Peyer's patch (tissue), 4 donors: ENCODE data around the gene SUV39H1. TPM values are rescaled to one million over a fixed set of nuclear protein-coding genes. Genes with fewer than 3 reads are reported as not detected.
A peak's percentile ranks its signal among the peaks of the same experiment; 100 is the strongest.

Source experiments
- DNase-seq, 3 donors: peaks; one replicate each; pipeline ENCODE4 v3.0.0-alpha.2; 2017 to 2019
- H3K27ac ChIP-seq, 4 donors: fragments of 200-600 bp; sonication (generic); one replicate each; pipeline ENCODE4 v1.5.1; 2016 to 2019
- H3K27me3 ChIP-seq, 2 donors: fragments of 200-600 bp; sonication (generic); one replicate each; pipeline ENCODE4 v1.5.1; 2019
- H3K36me3 ChIP-seq, 3 donors: fragments of 200-600 bp; sonication (generic); one replicate each; pipeline ENCODE4 v1.5.1; 2016 to 2019
- H3K4me1 ChIP-seq, 4 donors: fragments of 200-600 bp; sonication (generic); one replicate each; pipeline ENCODE4 v1.5.1; 2016 to 2019
- H3K4me3 ChIP-seq, 4 donors: fragments of 200-600 bp; sonication (generic); 1 replicate in 3 of 4; 2 replicates in 1 of 4; pipeline ENCODE4 v1.5.1; 2016 to 2019; ENCODE audit warnings: mild to moderate bottlenecking in 1 of 4
- H3K9me3 ChIP-seq, 4 donors: fragments of 200-600 bp; sonication (generic); one replicate each; pipeline ENCODE4 v1.5.1; 2016 to 2019; ENCODE audit warnings: mild to moderate bottlenecking in 1 of 4
- POLR2A ChIP-seq, 2 donors: fragments of 450-650 bp; IDR thresholded peaks; one replicate each; pipeline ENCODE4 v1.5.1; 2017; ENCODE audit warnings: antibody characterized with exemption in 2 of 2, mild to moderate bottlenecking in 2 of 2, moderate library complexity in 2 of 2
- total RNA-seq, 4 donors: library from RNA; depleted of rRNA; stranded (reverse); fragments of >200 nt; gene quantifications; one replicate each; pipeline ENCODE4 v1.1.0, GENCODE V29; 2016
- TF ChIP-seq, protein P1 (sequence below), 6 experiments: fragments of 450-650 bp in 4 of 6; fragments of 200-600 bp in 2 of 6; sonication (generic) in 1 of 6; IDR thresholded peaks; one replicate each; pipeline ENCODE4 v1.5.1; 2017 to 2019; ENCODE audit warnings: antibody characterized with exemption in 6 of 6, mild to moderate bottlenecking in 3 of 6, moderate library complexity in 1 of 6

Gene SUV39H1
- total RNA-seq, 4 donors from 2014 or later, result 2.5 to 7.4 (median 4.2) TPM

DNA sequence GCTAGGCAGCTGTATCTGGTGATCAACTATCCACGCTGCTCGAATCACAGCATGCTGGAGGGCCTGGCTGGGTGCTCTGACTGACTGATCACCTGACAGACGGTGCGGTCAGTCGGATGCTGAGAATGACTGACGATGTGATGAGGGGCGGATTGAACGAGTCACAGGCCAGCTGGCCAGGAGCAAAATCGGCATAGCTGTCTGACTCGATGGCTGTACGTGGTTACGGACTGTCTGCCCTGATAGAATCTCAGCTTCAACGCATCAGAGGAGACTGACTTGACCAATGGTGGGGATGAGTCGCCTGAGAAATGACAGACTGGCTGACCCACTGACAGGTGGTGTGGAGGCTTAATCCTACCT, 1.0 kb upstream of the SUV39H1 start:
- H3K4me1 ChIP-seq, result peaks cover 0 to 15% (median 2%) of the 10 kb centered on the region in 4 donors
- no peaks in the 10 kb centered on the region for H3K27me3 ChIP-seq
- TF ChIP-seq, protein P1, sequence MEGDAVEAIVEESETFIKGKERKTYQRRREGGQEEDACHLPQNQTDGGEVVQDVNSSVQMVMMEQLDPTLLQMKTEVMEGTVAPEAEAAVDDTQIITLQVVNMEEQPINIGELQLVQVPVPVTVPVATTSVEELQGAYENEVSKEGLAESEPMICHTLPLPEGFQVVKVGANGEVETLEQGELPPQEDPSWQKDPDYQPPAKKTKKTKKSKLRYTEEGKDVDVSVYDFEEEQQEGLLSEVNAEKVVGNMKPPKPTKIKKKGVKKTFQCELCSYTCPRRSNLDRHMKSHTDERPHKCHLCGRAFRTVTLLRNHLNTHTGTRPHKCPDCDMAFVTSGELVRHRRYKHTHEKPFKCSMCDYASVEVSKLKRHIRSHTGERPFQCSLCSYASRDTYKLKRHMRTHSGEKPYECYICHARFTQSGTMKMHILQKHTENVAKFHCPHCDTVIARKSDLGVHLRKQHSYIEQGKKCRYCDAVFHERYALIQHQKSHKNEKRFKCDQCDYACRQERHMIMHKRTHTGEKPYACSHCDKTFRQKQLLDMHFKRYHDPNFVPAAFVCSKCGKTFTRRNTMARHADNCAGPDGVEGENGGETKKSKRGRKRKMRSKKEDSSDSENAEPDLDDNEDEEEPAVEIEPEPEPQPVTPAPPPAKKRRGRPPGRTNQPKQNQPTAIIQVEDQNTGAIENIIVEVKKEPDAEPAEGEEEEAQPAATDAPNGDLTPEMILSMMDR (IDR thresholded peaks at IDR 0.05), result no peak
- no peak for TF ChIP-seq POLR2A (IDR thresholded peaks at IDR 0.05)
- no peak for DNase-seq
- H3K4me3 ChIP-seq, result peak overlapping the region; percentile 61 to 76 (median 72)
- H3K9me3 ChIP-seq, result no peaks in the 10 kb centered on the region
- peak overlapping the region; percentile 73 to 94 (median 91) for H3K27ac ChIP-seq
- peaks cover 0 to 5% (median 0%) of the 10 kb centered on the region in 3 donors for H3K36me3 ChIP-seq

DNA sequence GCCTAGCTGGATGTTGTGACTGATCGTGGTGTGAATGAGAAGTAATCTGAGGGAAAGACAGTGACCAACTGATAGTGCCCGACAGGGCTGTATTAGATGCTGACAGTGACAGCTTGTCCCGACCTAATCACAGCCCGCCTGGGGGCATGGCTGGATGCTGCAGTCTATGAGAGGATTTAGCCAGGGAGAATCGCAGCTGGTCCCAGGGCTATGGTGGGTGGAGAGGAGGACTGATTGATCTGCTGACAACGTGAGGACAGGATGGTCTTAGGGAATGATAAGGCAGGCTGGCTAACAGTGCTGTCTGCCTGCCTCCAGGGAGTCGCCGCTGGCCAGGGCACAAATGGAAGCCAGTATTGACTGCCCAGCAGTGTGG, 621 bp upstream of the SUV39H1 start:
- Histone ChIP-seq H3K27me3 (no peaks in the 10 kb centered on the region), H3K9me3 (no peaks in the 10 kb centered on the region), H3K4me3 (peak overlapping the region; percentile 61 to 76 (median 72)), H3K36me3 (peaks cover 0 to 5% (median 0%) of the 10 kb centered on the region in 3 donors), H3K27ac (peak overlapping the region; percentile 73 to 94 (median 91)), H3K4me1 (peaks cover 0 to 15% (median 2%) of the 10 kb centered on the region in 4 donors)
- TF ChIP-seq, protein P1 (IDR thresholded peaks at IDR 0.05), result no peak
- no peak for TF ChIP-seq POLR2A (IDR thresholded peaks at IDR 0.05)
- DNase-seq, result no peak

DNA sequence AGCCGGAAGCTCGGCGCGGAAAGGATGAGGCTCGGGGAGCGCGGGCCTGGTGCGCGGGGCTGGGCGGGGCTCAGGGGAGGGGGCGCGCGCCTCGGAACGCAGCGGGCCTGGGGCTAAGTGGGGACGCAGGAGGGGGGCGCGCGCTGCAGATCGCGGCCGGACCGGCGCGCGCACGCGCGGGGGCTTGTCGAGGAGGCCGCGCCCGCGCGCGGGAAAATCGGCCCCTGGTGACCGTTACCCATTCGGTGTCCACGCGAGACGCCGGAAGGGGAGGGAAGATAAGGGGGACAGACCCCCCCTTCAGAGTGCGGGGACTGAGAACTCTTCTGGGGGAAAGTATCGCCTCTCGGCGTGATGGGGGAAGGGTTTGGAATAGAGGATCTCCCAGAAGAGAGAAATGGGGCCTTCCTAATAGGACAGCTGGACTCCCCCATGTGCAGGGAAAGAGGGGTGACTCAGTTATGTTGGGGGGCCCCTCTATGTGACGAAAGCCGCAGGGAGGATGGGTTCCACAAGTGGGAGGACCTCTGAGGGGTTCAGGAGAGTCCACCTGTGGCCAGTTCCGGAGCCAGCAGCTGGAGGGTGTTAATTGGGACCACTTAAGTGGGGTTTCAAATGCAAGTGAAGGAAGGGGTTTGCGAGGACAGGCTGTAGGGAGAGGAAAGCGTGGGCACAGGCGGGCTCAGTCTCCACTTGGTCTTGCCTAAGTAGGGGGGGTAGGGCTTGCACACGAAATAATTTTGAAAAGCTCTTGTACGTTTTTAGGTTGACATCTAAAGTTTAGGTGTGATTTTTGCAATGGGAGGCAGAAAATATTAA, 584 bp downstream of the SUV39H1 start:
- DNase-seq, result peak in 1 of 3 donors; percentile 29
- TF ChIP-seq, protein P1 (IDR thresholded peaks at IDR 0.05), result no peak

DNA sequence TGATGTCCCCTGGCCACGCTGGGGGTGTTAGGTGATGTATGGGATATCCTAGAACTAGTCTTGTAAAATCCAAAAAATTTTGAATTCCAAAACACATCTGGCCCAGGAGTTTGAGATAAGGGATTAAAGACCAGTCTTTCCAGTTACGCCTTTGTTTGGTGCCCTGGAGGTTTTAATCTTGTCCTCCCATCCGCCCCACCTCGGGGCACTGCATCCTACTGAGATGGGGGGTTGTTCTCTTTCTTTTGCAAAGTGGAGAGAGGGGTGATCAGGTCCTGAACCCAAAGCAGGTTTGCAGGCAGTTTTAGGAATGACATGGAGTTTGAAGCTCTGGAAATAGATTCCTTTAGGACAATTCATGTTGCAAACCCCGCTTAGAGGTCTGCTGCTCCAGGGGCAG, 1.8 kb downstream of the SUV39H1 start:
- no peak for DNase-seq
- H3K27me3 ChIP-seq, result no peaks in the 10 kb centered on the region
- H3K36me3 ChIP-seq, result peaks cover 0 to 5% (median 0%) of the 10 kb centered on the region in 3 donors
- H3K9me3 ChIP-seq, result no peaks in the 10 kb centered on the region
- H3K4me3 ChIP-seq, result no peak overlapping the region
- H3K27ac ChIP-seq, result no peak overlapping the region
- TF ChIP-seq POLR2A (IDR thresholded peaks at IDR 0.05), result no peak
- TF ChIP-seq, protein P1 (IDR thresholded peaks at IDR 0.05), result no peak
- H3K4me1 ChIP-seq, result peaks cover 0 to 15% (median 2%) of the 10 kb centered on the region in 4 donors

More for the DNA sequence above, 584 bp downstream of the SUV39H1 start:
- Histone ChIP-seq H3K9me3 (no peaks in the 10 kb centered on the region), H3K4me1 (peaks cover 0 to 15% (median 2%) of the 10 kb centered on the region in 4 donors), H3K36me3 (peaks cover 0 to 5% (median 0%) of the 10 kb centered on the region in 3 donors), H3K27me3 (no peaks in the 10 kb centered on the region), H3K4me3 (peak overlapping the region; percentile 61 to 76 (median 72)), H3K27ac (peak overlapping the region; percentile 73 to 94 (median 91))

DNA sequence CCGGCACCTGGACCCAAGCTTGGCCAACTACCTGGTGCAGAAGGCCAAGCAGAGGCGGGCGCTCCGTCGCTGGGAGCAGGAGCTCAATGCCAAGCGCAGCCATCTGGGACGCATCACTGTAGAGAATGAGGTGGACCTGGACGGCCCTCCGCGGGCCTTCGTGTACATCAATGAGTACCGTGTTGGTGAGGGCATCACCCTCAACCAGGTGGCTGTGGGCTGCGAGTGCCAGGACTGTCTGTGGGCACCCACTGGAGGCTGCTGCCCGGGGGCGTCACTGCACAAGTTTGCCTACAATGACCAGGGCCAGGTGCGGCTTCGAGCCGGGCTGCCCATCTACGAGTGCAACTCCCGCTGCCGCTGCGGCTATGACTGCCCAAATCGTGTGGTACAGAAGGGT, 3.7 kb downstream of the SUV39H1 start:
- Histone ChIP-seq H3K36me3 (peaks cover 0 to 5% (median 0%) of the 10 kb centered on the region in 3 donors), H3K9me3 (no peaks in the 10 kb centered on the region), H3K4me1 (peaks cover 0 to 13% (median 2%) of the 10 kb centered on the region in 4 donors), H3K4me3 (no peak overlapping the region), H3K27ac (no peak overlapping the region), H3K27me3 (no peaks in the 10 kb centered on the region)
- no peak for DNase-seq
- TF ChIP-seq, protein P1 (IDR thresholded peaks at IDR 0.05), result no peak
- TF ChIP-seq POLR2A (IDR thresholded peaks at IDR 0.05), result no peak
